ENCODE data around the gene RUBCN.
A peak's percentile ranks its signal among the peaks of the same experiment; 100 is the strongest.
"Not testable (repeated sequence)": the region's sequence is repeated elsewhere in the genome, so short reads cannot be mapped to it uniquely, and the experiment has no call there.

RUBCN gene

GRCh38 chr3:197731483-197731882, 5.2 kb downstream of the RUBCN start:
- not testable (repeated sequence) for H3K27ac ChIP-seq (ENCODE audit: low read length); H3K4me3 ChIP-seq (ENCODE audit: low read length); H3K27me3 ChIP-seq (ENCODE audit: control insufficient read depth, insufficient read depth, low read length); H3K9ac ChIP-seq (ENCODE audit: low read length); H3K9me3 ChIP-seq (ENCODE audit: control insufficient read depth, low read depth, low read length); H3K4me1 ChIP-seq (ENCODE audit: control insufficient read depth, low read depth, low read length); H3K36me3 ChIP-seq (ENCODE audit: control insufficient read depth, low read depth, low read length)

- H3K27ac ChIP-seq (ENCODE audit: low read length) = not testable (repeated sequence)
These were observed 5.9 kb downstream of the RUBCN start for GRCh38 chr3:197730770-197731169.

GRCh38 chr3:197730200-197730599, 6.5 kb downstream of the RUBCN start:
- Histone ChIP-seq H3K4me3 (ENCODE audit: low read length) (no peak overlapping the region), H3K27ac (ENCODE audit: low read length) (no peak overlapping the region), H3K4me1 (ENCODE audit: control insufficient read depth, low read depth, low read length) (no peaks in the 10 kb centered on the region)

More at GRCh38 chr3:197730770-197731169, 5.9 kb downstream of the RUBCN start:
- H3K36me3 ChIP-seq (ENCODE audit: control insufficient read depth, low read depth, low read length); H3K9me3 ChIP-seq (ENCODE audit: control insufficient read depth, low read depth, low read length); H3K4me3 ChIP-seq (ENCODE audit: low read length); H3K4me1 ChIP-seq (ENCODE audit: control insufficient read depth, low read depth, low read length); H3K9ac ChIP-seq (ENCODE audit: low read length); H3K27me3 ChIP-seq (ENCODE audit: control insufficient read depth, insufficient read depth, low read length): not testable (repeated sequence)

GRCh38 chr3:197728487-197728886, 8.2 kb downstream of the RUBCN start:
- Histone ChIP-seq H3K36me3 (ENCODE audit: control insufficient read depth, low read depth, low read length) (no peaks in the 10 kb centered on the region), H3K9ac (ENCODE audit: low read length) (no peak overlapping the region), H3K27ac (ENCODE audit: low read length) (no peak overlapping the region), H3K4me1 (ENCODE audit: control insufficient read depth, low read depth, low read length) (no peaks in the 10 kb centered on the region), H3K4me3 (ENCODE audit: low read length) (no peak overlapping the region), H3K27me3 (ENCODE audit: control insufficient read depth, insufficient read depth, low read length) (no peaks in the 10 kb centered on the region), H3K9me3 (ENCODE audit: control insufficient read depth, low read depth, low read length) (no peaks in the 10 kb centered on the region)

More at GRCh38 chr3:197730200-197730599, 6.5 kb downstream of the RUBCN start:
- no peaks in the 10 kb centered on the region for H3K9me3 ChIP-seq (ENCODE audit: control insufficient read depth, low read depth, low read length)
- H3K9ac ChIP-seq (ENCODE audit: low read length) = no peak overlapping the region
- H3K27me3 ChIP-seq (ENCODE audit: control insufficient read depth, insufficient read depth, low read length) = no peaks in the 10 kb centered on the region
- no peaks in the 10 kb centered on the region for H3K36me3 ChIP-seq (ENCODE audit: control insufficient read depth, low read depth, low read length)

- H3K9ac ChIP-seq (ENCODE audit: low read length); H3K4me1 ChIP-seq (ENCODE audit: control insufficient read depth, low read depth, low read length); H3K36me3 ChIP-seq (ENCODE audit: control insufficient read depth, low read depth, low read length); H3K9me3 ChIP-seq (ENCODE audit: control insufficient read depth, low read depth, low read length); H3K27ac ChIP-seq (ENCODE audit: low read length); H3K4me3 ChIP-seq (ENCODE audit: low read length); H3K27me3 ChIP-seq (ENCODE audit: control insufficient read depth, insufficient read depth, low read length): not testable (repeated sequence)
These were observed 8.8 kb downstream of the RUBCN start for GRCh38 chr3:197727878-197728277.

GRCh38 chr3:197722734-197723133, 14.0 kb downstream of the RUBCN start:
- Histone ChIP-seq H3K9ac (ENCODE audit: low read length) (no peak overlapping the region), H3K27ac (ENCODE audit: low read length) (no peak overlapping the region), H3K9me3 (ENCODE audit: control insufficient read depth, low read depth, low read length) (no peaks in the 10 kb centered on the region), H3K27me3 (ENCODE audit: control insufficient read depth, insufficient read depth, low read length) (no peaks in the 10 kb centered on the region), H3K4me1 (ENCODE audit: control insufficient read depth, low read depth, low read length) (no peaks in the 10 kb centered on the region), H3K36me3 (ENCODE audit: control insufficient read depth, low read depth, low read length) (no peaks in the 10 kb centered on the region), H3K4me3 (ENCODE audit: low read length) (no peak overlapping the region)

GRCh38 chr3:197720694-197721093, 16.0 kb downstream of the RUBCN start:
- H3K4me1 ChIP-seq (ENCODE audit: control insufficient read depth, low read depth, low read length) = no peaks in the 10 kb centered on the region
- H3K27ac ChIP-seq (ENCODE audit: low read length) = no peak overlapping the region
- no peaks in the 10 kb centered on the region for H3K27me3 ChIP-seq (ENCODE audit: control insufficient read depth, insufficient read depth, low read length)
- no peak overlapping the region for H3K9ac ChIP-seq (ENCODE audit: low read length)
- H3K36me3 ChIP-seq (ENCODE audit: control insufficient read depth, low read depth, low read length) = peaks cover 4% of the 10 kb centered on the region
- no peak overlapping the region for H3K4me3 ChIP-seq (ENCODE audit: low read length)
- H3K9me3 ChIP-seq (ENCODE audit: control insufficient read depth, low read depth, low read length) = no peaks in the 10 kb centered on the region

GRCh38 chr3:197718891-197719290, 17.8 kb downstream of the RUBCN start:
- Histone ChIP-seq H3K27ac (ENCODE audit: low read length) (no peak overlapping the region), H3K36me3 (ENCODE audit: control insufficient read depth, low read depth, low read length) (peaks cover 4% of the 10 kb centered on the region), H3K4me1 (ENCODE audit: control insufficient read depth, low read depth, low read length) (no peaks in the 10 kb centered on the region), H3K9ac (ENCODE audit: low read length) (no peak overlapping the region), H3K9me3 (ENCODE audit: control insufficient read depth, low read depth, low read length) (no peaks in the 10 kb centered on the region), H3K27me3 (ENCODE audit: control insufficient read depth, insufficient read depth, low read length) (no peaks in the 10 kb centered on the region), H3K4me3 (ENCODE audit: low read length) (no peak overlapping the region)

GRCh38 chr3:197714251-197714650, 22.5 kb downstream of the RUBCN start:
- H3K4me1 ChIP-seq (ENCODE audit: control insufficient read depth, low read depth, low read length) = peaks cover 7% of the 10 kb centered on the region
- H3K27ac ChIP-seq (ENCODE audit: low read length) = no peak overlapping the region
- H3K36me3 ChIP-seq (ENCODE audit: control insufficient read depth, low read depth, low read length) = peaks cover 4% of the 10 kb centered on the region
- H3K9me3 ChIP-seq (ENCODE audit: control insufficient read depth, low read depth, low read length) = no peaks in the 10 kb centered on the region
- H3K4me3 ChIP-seq (ENCODE audit: low read length) = no peak overlapping the region
- no peak overlapping the region for H3K9ac ChIP-seq (ENCODE audit: low read length)
- no peaks in the 10 kb centered on the region for H3K27me3 ChIP-seq (ENCODE audit: control insufficient read depth, insufficient read depth, low read length)

- peaks cover 4% of the 10 kb centered on the region for H3K36me3 ChIP-seq (ENCODE audit: control insufficient read depth, low read depth, low read length)
- no peaks in the 10 kb centered on the region for H3K27me3 ChIP-seq (ENCODE audit: control insufficient read depth, insufficient read depth, low read length)
- no peak overlapping the region for H3K9ac ChIP-seq (ENCODE audit: low read length)
- H3K9me3 ChIP-seq (ENCODE audit: control insufficient read depth, low read depth, low read length) = no peaks in the 10 kb centered on the region
- no peak overlapping the region for H3K4me3 ChIP-seq (ENCODE audit: low read length)
- H3K4me1 ChIP-seq (ENCODE audit: control insufficient read depth, low read depth, low read length) = peaks cover 7% of the 10 kb centered on the region
- no peak overlapping the region for H3K27ac ChIP-seq (ENCODE audit: low read length)
These were observed 23.3 kb downstream of the RUBCN start for GRCh38 chr3:197713477-197713822.

- Histone ChIP-seq H3K27me3 (ENCODE audit: control insufficient read depth, insufficient read depth, low read length) (no peaks in the 10 kb centered on the region), H3K9ac (ENCODE audit: low read length) (peak overlapping the region; percentile 12), H3K9me3 (ENCODE audit: control insufficient read depth, low read depth, low read length) (no peaks in the 10 kb centered on the region), H3K4me3 (ENCODE audit: low read length) (peak overlapping the region; percentile 13), H3K4me1 (ENCODE audit: control insufficient read depth, low read depth, low read length) (peaks cover 7% of the 10 kb centered on the region), H3K27ac (ENCODE audit: low read length) (no peak overlapping the region), H3K36me3 (ENCODE audit: control insufficient read depth, low read depth, low read length) (peaks cover 4% of the 10 kb centered on the region)
These were observed 24.6 kb downstream of the RUBCN start for GRCh38 chr3:197711973-197712707.

GRCh38 chr3:197710965-197711364, 25.7 kb downstream of the RUBCN start:
- H3K36me3 ChIP-seq (ENCODE audit: control insufficient read depth, low read depth, low read length); H3K27ac ChIP-seq (ENCODE audit: low read length); H3K9ac ChIP-seq (ENCODE audit: low read length); H3K27me3 ChIP-seq (ENCODE audit: control insufficient read depth, insufficient read depth, low read length); H3K4me1 ChIP-seq (ENCODE audit: control insufficient read depth, low read depth, low read length); H3K9me3 ChIP-seq (ENCODE audit: control insufficient read depth, low read depth, low read length); H3K4me3 ChIP-seq (ENCODE audit: low read length): not testable (repeated sequence)

Measured in iPS-18a (cell line).